Stimulated activated CD8-positive, alpha-beta memory T cell treated with anti-CD3 and anti-CD28 coated beads, Interleukin-4, amount 100 ng/mL, for 48 hours (primary cell): ENCODE results near the gene LSM4.
A peak's percentile ranks its signal among the peaks of the same experiment; 100 is the strongest.
"Not testable (repeated sequence)": the region's sequence is repeated elsewhere in the genome, so short reads cannot be mapped to it uniquely, and the experiment has no call there.

ENCODE experiments used
- DNase-seq: peaks from one replicate; pipeline ENCODE4 v3.0.0-alpha.2; 2020

LSM4 gene

GRCh38 chr19:18322759-18323460, at the start of gene LSM4:
Gene LSM4, minus strand, starts transcription at chr19:18323076. Its CDS starts 56 bp downstream, at chr19:18323020.
- DNase-seq = peak; percentile 99

DNA sequence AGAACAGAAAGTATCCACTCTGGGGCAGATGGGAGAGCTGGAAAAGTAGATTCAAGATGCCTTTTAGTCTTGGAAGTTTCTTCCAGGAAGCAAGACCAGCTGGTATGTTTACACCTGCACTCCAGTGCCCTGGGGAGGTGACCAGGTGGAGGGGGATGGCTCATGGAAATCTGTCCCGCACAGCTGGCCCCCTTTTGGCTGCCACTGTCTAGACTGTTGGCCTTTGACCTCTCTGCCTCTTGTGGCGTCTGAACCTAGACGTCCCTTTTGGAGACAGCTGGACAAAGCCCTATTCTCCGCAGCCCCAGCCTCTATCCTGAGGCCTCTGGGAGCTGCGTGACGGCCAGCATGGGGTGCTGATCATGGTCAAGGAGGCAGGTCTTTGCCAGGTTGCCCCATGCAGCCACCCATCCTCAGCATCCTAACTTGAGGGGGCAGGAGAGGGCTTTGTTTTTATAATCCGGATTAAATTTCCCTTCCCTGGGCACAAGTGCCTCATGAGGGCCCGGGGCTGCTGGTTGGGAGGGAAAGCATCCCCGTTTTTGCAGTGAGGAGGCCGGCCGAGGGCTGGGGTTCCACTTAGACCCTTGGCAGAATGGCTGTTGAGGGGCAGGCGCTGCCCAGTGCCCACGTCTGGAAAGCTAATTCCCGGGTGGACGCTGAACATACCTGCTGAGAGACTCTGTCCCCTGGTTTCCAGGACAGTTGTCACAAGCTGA, 45.8 kb upstream of the LSM4 start:
- DNase-seq = no peak

DNA sequence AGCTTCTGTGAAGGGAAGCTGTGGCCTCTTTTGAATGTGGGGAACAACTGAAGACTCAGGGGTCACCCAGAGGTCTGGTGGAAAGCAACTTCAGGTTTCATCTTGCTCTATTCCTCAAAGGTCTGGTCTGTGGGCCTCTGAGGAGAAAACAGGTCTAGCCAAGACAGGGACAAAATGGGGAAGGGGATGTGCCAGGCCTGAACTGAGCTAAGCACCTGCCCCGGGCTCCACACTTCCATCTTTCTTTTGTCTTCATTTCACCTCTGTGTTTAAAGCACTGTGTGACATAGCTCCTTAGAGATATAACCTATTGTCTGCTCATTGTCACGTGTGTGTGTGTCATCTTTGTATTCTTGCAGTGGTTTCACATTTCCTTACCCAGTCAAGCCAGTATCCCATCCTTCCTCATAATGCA, 43.2 kb upstream of the LSM4 start:
- no peak for DNase-seq

- no peak for DNase-seq
Measured at GRCh38 chr19:18364826-18365528, 42.1 kb upstream of the LSM4 start.

- not testable (repeated sequence) for DNase-seq
Measured at GRCh38 chr19:18364277-18364825, 41.5 kb upstream of the LSM4 start.

DNA sequence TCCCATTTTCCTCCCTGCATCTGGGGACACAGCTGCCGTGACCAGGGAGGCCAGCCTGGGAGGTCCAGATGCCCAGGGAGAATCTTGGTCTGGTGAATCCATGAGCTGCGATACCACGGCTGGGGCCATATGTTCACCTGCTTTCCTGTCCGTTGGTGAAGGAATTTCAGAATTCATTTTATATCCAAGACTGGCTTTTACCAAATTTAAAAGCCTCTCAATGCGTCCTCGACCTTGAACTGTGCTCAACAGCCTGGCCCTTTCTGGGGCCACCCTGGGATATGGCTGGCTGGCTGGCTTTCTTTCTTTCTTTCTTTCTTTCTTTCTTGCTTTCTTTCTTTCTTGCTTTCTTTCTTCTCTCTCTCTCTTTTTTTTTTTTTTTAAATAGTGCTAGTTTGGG, 40.9 kb upstream of the LSM4 start:
- no peak for DNase-seq

GRCh38 chr19:18362934-18363542, 40.2 kb upstream of the LSM4 start:
- DNase-seq = no peak

- no peak for DNase-seq
Measured at GRCh38 chr19:18361646-18362045, 38.8 kb upstream of the LSM4 start.

GRCh38 chr19:18357041-18357440, 34.2 kb upstream of the LSM4 start:
- no peak for DNase-seq

GRCh38 chr19:18354743-18355142, 31.9 kb upstream of the LSM4 start:
- not testable (repeated sequence) for DNase-seq

DNA sequence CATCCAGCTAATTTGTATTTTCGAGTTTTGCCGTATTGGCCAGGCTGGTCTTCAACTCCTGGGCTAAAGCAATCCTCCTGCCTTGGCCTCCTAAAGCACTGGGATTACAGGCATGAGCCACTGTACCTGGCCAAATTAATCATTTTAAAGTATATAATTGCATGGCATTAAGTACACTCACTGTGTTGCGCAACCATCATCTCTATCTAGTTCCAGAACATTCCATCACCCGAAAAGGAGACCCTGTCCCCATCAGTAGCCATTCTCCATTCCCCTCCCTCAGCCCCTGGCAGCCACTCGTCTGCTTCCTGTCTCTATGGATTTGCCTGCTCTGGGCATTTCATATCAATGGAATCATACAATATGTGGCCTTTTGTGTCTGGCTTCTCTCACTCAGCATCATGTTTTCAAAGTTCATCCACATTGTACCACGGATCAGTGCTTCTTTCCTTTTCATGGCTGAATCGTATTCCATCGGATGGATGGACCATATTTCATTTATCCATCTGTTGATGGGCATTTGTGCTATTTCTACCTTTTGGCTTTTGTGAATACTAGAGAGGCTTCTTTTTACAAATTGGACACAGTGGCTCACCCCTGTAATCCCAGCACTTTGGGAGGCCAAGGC, 30.6 kb upstream of the LSM4 start:
- no peak for DNase-seq

- DNase-seq = no peak
Measured at GRCh38 chr19:18351544-18351943, 28.7 kb upstream of the LSM4 start.

- DNase-seq = no peak
Measured at GRCh38 chr19:18350490-18350889, 27.6 kb upstream of the LSM4 start.

GRCh38 chr19:18349524-18350128, 26.8 kb upstream of the LSM4 start:
- peak; percentile 61 for DNase-seq

- DNase-seq = not testable (repeated sequence)
Measured at GRCh38 chr19:18348818-18349339, 26.0 kb upstream of the LSM4 start.

- DNase-seq = no peak
Measured at GRCh38 chr19:18348171-18348570, 25.3 kb upstream of the LSM4 start.

DNA sequence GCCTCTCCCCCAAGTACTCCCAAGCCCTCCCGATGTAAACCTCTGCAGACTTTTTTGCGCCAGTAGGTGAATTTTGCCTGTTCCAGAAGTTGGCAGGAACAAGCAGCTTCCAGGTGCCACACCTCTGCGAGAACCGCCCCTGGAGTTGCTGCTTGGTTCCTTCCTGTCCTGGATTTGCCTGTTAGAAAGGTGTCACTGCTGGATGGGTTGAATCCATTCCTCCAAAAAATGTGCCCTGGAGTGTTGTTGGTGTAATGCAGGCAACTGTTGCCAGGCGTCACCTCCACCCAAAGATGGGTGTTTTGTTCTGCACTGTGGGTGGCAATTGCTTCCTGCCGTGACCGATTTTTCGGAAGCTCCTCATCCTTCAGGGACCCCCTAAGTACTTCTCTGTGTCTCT, 23.2 kb upstream of the LSM4 start:
- DNase-seq = no peak

- DNase-seq = no peak
Measured at GRCh38 chr19:18345296-18345695, 22.4 kb upstream of the LSM4 start.

DNA sequence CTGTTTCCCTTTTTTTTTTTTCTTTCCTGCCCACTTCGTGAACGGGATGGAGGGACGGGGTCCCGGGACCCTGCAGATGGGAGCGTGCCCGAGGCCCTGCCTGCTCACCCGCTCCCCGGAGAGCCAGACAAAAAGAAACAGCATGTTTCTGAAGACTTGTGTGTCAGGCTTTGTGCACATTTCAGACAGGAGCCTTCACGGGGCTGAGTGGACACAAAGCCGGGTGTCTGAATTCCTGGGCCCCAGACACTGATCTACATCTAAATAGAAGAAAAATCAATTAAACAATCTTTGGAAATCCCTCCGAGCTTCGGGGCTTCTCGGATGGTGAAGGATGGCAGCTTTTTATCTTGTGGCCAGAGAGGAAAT, 21.7 kb upstream of the LSM4 start:
- DNase-seq = no peak

DNA sequence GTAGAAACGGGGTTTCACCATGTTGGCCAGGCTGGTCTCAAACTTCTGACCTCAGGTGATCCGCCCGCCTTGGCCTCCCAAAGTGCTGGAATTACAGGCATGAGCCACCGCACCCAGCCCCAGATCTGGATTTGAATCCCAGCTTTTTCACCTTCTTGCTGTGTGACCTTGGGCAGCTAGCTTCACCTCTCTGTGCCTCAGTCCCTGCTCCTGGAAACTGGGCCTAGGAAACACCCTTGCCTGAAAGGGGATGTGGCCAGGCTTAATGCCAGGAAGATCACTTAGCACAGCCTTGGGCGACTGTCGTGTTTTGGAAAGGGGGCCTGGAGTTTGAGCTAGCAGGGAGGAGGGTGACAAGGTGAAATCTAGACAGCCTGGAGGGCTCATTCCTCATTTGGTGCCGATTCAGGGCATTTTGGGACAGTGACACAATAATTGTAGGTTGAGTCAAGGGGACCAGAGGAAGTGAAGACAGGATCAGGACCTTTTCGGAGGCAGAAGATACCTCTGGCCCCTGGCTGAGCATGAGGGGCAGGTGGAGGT, 19.3 kb upstream of the LSM4 start:
- no peak for DNase-seq

DNA sequence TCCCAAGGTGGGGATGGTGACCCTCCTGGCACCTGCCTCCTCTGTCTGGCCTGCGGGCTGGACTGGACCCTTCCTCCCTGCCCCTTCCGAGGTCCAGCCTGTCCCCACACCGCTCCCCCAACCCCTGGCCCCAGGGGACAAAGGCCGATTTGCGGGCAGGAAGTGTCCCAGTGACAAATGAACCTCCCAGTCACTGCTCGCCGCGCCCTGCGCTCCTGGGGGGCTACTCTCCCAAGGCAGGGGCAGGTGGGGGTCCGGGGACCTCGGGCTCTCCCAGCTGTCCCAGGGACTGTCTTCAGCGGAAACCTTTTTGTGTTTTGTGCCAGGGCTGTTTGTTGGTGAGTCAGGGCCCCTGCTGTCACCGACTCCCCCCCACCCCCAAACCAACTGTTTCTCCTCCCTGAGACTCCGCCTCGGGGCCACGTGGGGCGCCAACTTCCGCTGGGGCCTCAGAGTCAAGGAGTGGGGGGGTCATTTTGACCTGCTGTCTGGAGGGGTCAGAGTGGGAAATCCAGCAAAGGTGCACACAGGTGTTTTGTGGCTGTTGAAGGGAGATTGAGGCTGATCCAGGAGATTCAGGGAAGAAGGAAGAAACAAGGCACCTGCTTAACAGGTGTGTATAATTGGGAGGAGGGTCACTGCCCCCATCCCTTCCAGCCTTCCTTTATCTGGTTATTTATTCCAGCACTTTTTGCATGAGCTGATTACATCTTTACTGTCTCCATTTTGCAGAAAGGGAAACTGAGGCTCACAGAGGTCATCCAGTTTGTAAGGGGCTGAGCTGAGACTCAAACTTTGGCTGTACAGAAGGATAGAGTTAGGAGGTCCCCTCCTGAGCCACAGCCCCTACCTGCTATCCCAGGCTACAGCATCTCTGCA, 18.4 kb upstream of the LSM4 start:
- DNase-seq = peak; percentile 81
